A549 (cell line): Measurements from ENCODE around the gene ATP6V0C. TPM values are rescaled to one million over a fixed set of nuclear protein-coding genes. Genes with fewer than 3 reads are reported as not detected.

Experiments used
- ATAC-seq, 2 experiments: fragments of 200-7000 bp in 1 of 2; fragments of >200 bp in 1 of 2; cut with Nextera tagmentation in 1 of 2; cut with Tn5 transposase in 1 of 2; 3 replicates each; pipeline versions ENCODE4 v1.8.0 to v1.9.1; 2018 to 2020; ENCODE audit warnings: mild to moderate bottlenecking in 1 of 2, moderate library complexity in 1 of 2
- CTCF ChIA-PET: fragments of 300-600 bp; sonication (Branson Sonifier 250); formaldehyde crosslinking; extraction: SDS; loops from one replicate; lab custom pipeline; 2021; ENCODE audit warnings: antibody characterized with exemption, inconsistent platforms; lab: Yijun Ruan, JAX
- POLR2A ChIA-PET: fragments of 350-600 bp; formaldehyde crosslinking; extraction: SDS; loops from one replicate; lab custom pipeline; 2021; ENCODE audit warnings: antibody characterized with exemption, inconsistent platforms; lab: Yijun Ruan, JAX
- DNase-seq, 2 experiments: peaks; one replicate each; pipeline versions ENCODE4 v3.0.0 to v3.0.0-alpha.2; 2011 to 2016; ENCODE audit warnings: low read depth in 1 of 2, low spot score in 1 of 2
- FAIRE-seq: peaks from 2 replicates; lab custom pipeline; 2011; peaks lifted over from hg19 to GRCh38; lab: Jason Lieb, UNC
- H3K27ac ChIP-seq, 2 experiments: fragments of >200 bp; sonication (Bioruptor Twin); formaldehyde crosslinking; 3 replicates each; pipeline ENCODE4 v1.5.1; 2016 to 2017
- H3K4me1 ChIP-seq: fragments of >200 bp; sonication (Bioruptor Twin); formaldehyde crosslinking; 3 replicates; pipeline ENCODE4 v1.6.1; 2016
- H3K4me2 ChIP-seq: fragments of >200 bp; sonication (Bioruptor Twin); formaldehyde crosslinking; 3 replicates; pipeline ENCODE4 v1.6.1; 2016
- H3K4me3 ChIP-seq: fragments of >200 bp; sonication (Bioruptor Twin); formaldehyde crosslinking; 3 replicates; pipeline ENCODE4 v1.5.1; 2016
- H3K9me3 ChIP-seq: fragments of >200 bp; sonication (Bioruptor Twin); formaldehyde crosslinking; 3 replicates; pipeline ENCODE4 v1.6.1; 2016
- BCL3 ChIP-seq: fragments of >200 bp; sonication (Bioruptor Twin); formaldehyde crosslinking; IDR thresholded peaks from 3 replicates; pipeline ENCODE4 v1.6.1; 2016
- CBX2 ChIP-seq: fragments of 200-600 bp; sonication (generic); IDR thresholded peaks from 2 replicates; pipeline ENCODE4 v1.6.1; 2016; ENCODE audit warnings: low read depth, mild to moderate bottlenecking, borderline replicate concordance
- CHD2 ChIP-seq: fragments of 150-350 bp; IDR thresholded peaks from 2 replicates; pipeline ENCODE4 v1.6.1; 2014; ENCODE audit warnings: low read length; ENCODE audit not compliant: partially characterized antibody
- ELK1 ChIP-seq: fragments of 150-350 bp; IDR thresholded peaks from 2 replicates; pipeline ENCODE4 v1.6.1; 2014; ENCODE audit warnings: low read depth, mild to moderate bottlenecking, low read length
- FOSB ChIP-seq: fragments of 250-450 bp; sonication (Bioruptor Pico); IDR thresholded peaks from 2 replicates; pipeline ENCODE4 v1.5.0; 2020; ENCODE audit warnings: mild to moderate bottlenecking, moderate library complexity
- FOSL2 ChIP-seq, 2 experiments: fragments of 450-650 bp in 1 of 2; fragments of >200 bp in 1 of 2; sonication (Bioruptor Twin) in 1 of 2; formaldehyde crosslinking; IDR thresholded peaks; 2 replicates each; pipeline versions ENCODE4 v1.5.0 to v1.6.1; 2016 to 2020; ENCODE audit warnings: mild to moderate bottlenecking in 1 of 2, moderate library complexity in 1 of 2
- KDM5A ChIP-seq: fragments of 200-600 bp; sonication (generic); IDR thresholded peaks from 2 replicates; pipeline ENCODE4 v1.6.1; 2016; ENCODE audit warnings: antibody characterized with exemption, mild to moderate bottlenecking
- MAX ChIP-seq: IDR thresholded peaks from 2 replicates; pipeline ENCODE4 v1.6.1; 2012
- MAZ ChIP-seq: fragments of 150-350 bp; IDR thresholded peaks from 2 replicates; pipeline ENCODE4 v1.6.1; 2014; ENCODE audit warnings: antibody characterized with exemption, low read depth, low read length, borderline replicate concordance
- MYC ChIP-seq: IDR thresholded peaks from 2 replicates; pipeline ENCODE4 v1.6.1; 2012; ENCODE audit warnings: mild to moderate bottlenecking, inconsistent platforms, low read length, improper control_type of control experiment, borderline replicate concordance
- NR3C1 ChIP-seq: fragments of >200 bp; sonication (Bioruptor Twin); formaldehyde crosslinking; IDR thresholded peaks from 3 replicates; pipeline ENCODE4 v1.6.1; 2017
- POLR2A ChIP-seq: IDR thresholded peaks from 2 replicates; pipeline ENCODE4 v1.6.1; 2012; ENCODE audit warnings: mild to moderate bottlenecking, low read length
- RAD21 ChIP-seq, 2 experiments: fragments of >200 bp in 1 of 2; sonication (Bioruptor Twin) in 1 of 2; formaldehyde crosslinking in 1 of 2; IDR thresholded peaks in 1 of 2; conservative IDR thresholded peaks in 1 of 2; 2 replicates in 1 of 2; 3 replicates in 1 of 2; pipeline ENCODE4 v1.6.1; 2012 to 2018; ENCODE audit warnings: inconsistent platforms in 1 of 2
- REST ChIP-seq: fragments of 200-600 bp; sonication (generic); IDR thresholded peaks from 2 replicates; pipeline ENCODE4 v1.6.1; 2016; ENCODE audit warnings: antibody characterized with exemption, mild to moderate bottlenecking, moderate library complexity
- RNF2 ChIP-seq: fragments of 200-600 bp; sonication (generic); IDR thresholded peaks from 2 replicates; pipeline ENCODE4 v1.6.1; 2016; ENCODE audit warnings: low read depth, mild to moderate bottlenecking, antibody characterized with exemption, moderate library complexity, borderline replicate concordance
- SMC3 ChIP-seq: fragments of >200 bp; sonication (Bioruptor Twin); formaldehyde crosslinking; IDR thresholded peaks from 3 replicates; pipeline ENCODE4 v1.6.1; 2018; ENCODE audit warnings: inconsistent platforms
- TFCP2L1 ChIP-seq: fragments of 250-450 bp; sonication (Bioruptor Pico); IDR thresholded peaks from 2 replicates; pipeline ENCODE4 v1.5.0; 2021; ENCODE audit warnings: mild to moderate bottlenecking
- ZC3H11A ChIP-seq: fragments of 450-650 bp; IDR thresholded peaks from 2 replicates; pipeline ENCODE4 v1.6.1; 2014; ENCODE audit warnings: antibody characterized with exemption, mild to moderate bottlenecking
- WGBS: methylation state at CpG from one replicate; pipeline ENCODE4 v1.1.6; 2017; ENCODE audit errors: missing lambda C conversion rate; 5-methylcytosine and 5-hydroxymethylcytosine counted together
- polyA plus RNA-seq, 4 experiments: library from polyadenylated mRNA; depleted of rRNA in 3 of 4; stranded (reverse); fragments of >200 nt; fragmentation: RNase III in 1 of 4; extraction: RNeasy Plus Mini Kit Qiagen cat#74134 plus additional on column Dnase treatment in 1 of 4; gene quantifications; 2 replicates in 3 of 4; 3 replicates in 1 of 4; pipeline ENCODE4 v1.2.3, GENCODE V29; 2011 to 2017
- TF ChIP-seq, protein P1 (sequence below): IDR thresholded peaks from 2 replicates; pipeline ENCODE4 v1.6.1; 2012; ENCODE audit warnings: low read depth, borderline replicate concordance

ATP6V0C gene
- polyA plus RNA-seq, 2 of the 4 experiments (the other 2 are of a cell fraction), result 9.4 to 153 TPM

DNA sequence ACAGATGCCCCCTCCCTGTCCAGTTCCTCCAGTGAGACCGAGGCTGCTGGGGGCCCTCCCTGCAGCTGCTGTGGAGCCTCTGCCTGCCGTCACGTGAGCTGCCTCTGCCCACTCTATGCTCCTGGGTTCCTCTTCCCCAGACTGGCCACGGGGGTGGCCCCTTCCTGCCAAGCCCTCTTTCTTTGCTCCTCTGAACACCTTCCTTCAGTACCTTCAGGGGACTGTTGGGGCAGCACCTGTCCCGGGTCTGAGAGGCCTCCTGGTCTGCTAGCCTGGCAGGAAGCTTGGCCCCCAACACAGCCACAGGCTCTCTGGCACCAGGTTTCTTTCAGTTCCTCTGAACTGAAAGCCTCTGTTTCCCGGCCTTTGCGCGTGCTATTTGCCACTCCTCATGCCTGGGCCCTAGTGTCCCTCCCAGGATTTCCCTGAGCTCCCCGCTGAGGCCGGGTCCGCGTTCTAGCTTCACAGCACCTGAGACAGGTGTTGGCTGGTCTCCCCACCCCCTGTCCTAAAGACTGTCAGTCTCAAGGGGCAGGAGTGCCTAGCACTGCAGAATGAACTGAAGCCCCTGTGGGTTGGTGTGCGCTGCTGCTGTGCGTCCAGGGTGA, 6.6 kb upstream of the ATP6V0C start:
- TF ChIP-seq CHD2, result no peak
- no peak for TF ChIP-seq FOSL2 (IDR thresholded peaks at IDR 0.05)
- no peak for TF ChIP-seq FOSL2 (CRISPR knock-in tag; IDR thresholded peaks at IDR 0.05)
- no peak for TF ChIP-seq RNF2
- no peak for TF ChIP-seq POLR2A
- no peak for TF ChIP-seq REST
- TF ChIP-seq CBX2, result no peak
- TF ChIP-seq MAX, result no peak
- TF ChIP-seq KDM5A, result no peak
- TF ChIP-seq SMC3, result no peak
- no peak for TF ChIP-seq MYC
- TF ChIP-seq TFCP2L1 (CRISPR knock-in tag), result no peak
- TF ChIP-seq RAD21 (conservative IDR thresholded peaks at IDR 0.05 in 1 of 2, IDR thresholded peaks at IDR 0.05 in 1 of 2), result no peak
- no peak for TF ChIP-seq ELK1
- no peak for TF ChIP-seq ZC3H11A
- TF ChIP-seq FOSB, result no peak
- TF ChIP-seq MAZ, result no peak
- TF ChIP-seq, protein P1, sequence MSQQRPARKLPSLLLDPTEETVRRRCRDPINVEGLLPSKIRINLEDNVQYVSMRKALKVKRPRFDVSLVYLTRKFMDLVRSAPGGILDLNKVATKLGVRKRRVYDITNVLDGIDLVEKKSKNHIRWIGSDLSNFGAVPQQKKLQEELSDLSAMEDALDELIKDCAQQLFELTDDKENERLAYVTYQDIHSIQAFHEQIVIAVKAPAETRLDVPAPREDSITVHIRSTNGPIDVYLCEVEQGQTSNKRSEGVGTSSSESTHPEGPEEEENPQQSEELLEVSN, result no peak
- TF ChIP-seq NR3C1, result no peak
- Histone ChIP-seq H3K27ac (no peak overlapping the region), H3K4me1 (peaks cover 11% of the 10 kb centered on the region), H3K4me3 (no peak overlapping the region), H3K4me2 (no peak overlapping the region), H3K9me3 (no peaks in the 10 kb centered on the region)
- POLR2A ChIA-PET, result no interaction called here
- CTCF ChIA-PET, result interaction anchor here (2.7 kb wide), 1 partner anchor 33 kb away, joined by 7 read pairs; the partner anchor contains the start of gene TBC1D24
- ATAC-seq (peak; percentile 14 to 33; a peak in 1 of 6 replicates), DNase-seq (no peak), FAIRE-seq (no peak)
- 85% methylated on average over 12 of the region's 14 CpGs for WGBS

DNA sequence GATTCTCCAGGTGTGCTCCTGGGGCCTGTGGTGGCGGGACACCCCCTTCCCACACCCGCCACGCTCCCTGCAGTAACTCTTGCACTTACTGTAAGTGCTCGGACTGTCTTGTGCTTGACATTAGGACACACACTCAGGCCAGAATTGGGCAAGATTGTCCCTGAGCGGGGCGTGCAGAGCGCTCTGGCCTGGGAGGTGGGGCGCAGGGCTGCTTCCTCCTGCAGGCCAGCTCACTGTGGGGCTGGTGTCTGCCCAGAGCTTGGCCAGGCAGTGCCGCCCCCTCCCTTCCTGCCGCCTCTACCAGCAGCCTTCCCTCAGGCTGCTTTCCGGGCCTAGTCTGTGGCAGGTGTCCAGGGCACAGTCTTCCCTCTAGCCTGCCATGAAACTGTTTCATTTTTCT, 6.1 kb upstream of the ATP6V0C start:
- H3K4me3 ChIP-seq, result no peak overlapping the region
- WGBS, result 100% methylated on average over 4 of the region's 11 CpGs
- ATAC-seq, result no peak
- no peak for FAIRE-seq
- H3K4me1 ChIP-seq, result peaks cover 8% of the 10 kb centered on the region
- H3K9me3 ChIP-seq, result no peaks in the 10 kb centered on the region
- DNase-seq, result no peak
- ChIA-PET POLR2A (no interaction called here), CTCF (interaction anchor here (2.7 kb wide), 1 partner anchor 33 kb away, joined by 7 read pairs; the partner anchor contains the start of gene TBC1D24)
- no peak overlapping the region for H3K4me2 ChIP-seq
- TF ChIP-seq ZC3H11A (no peak), BCL3 (no peak), KDM5A (no peak)
- H3K27ac ChIP-seq, result no peak overlapping the region
